Measurements from ENCODE around the gene P2RY2.

P2RY2 gene

DNA sequence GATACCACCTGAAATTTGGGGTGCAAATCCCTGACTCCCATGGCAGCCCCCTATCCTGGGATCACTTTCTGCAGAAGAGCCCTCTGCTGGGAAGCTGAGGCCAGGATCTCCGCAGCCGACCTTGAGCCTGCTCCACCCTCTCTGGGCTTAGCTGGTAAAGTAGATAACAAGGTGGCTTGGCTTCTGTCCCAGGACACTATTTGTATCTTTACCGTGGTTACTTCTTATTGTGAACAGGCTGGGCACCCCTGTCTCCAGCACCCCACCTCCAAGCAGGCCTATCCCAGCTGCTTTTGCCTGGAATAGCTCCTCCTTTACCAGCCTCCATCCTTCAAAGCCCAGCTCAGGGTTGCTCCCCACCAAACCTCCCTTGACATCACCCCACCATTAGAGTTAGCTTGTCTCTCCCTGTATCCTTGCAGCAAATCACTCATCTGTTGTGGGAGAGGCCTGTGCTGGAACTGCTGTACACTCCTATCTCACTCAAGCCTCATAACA, 35.2 kb upstream of the P2RY2 start (continued):
- TF ChIP-seq, protein P1, sequence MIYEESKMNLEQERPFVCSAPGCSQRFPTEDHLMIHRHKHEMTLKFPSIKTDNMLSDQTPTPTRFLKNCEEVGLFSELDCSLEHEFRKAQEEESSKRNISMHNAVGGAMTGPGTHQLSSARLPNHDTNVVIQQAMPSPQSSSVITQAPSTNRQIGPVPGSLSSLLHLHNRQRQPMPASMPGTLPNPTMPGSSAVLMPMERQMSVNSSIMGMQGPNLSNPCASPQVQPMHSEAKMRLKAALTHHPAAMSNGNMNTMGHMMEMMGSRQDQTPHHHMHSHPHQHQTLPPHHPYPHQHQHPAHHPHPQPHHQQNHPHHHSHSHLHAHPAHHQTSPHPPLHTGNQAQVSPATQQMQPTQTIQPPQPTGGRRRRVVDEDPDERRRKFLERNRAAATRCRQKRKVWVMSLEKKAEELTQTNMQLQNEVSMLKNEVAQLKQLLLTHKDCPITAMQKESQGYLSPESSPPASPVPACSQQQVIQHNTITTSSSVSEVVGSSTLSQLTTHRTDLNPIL (CRISPR knock-in tag; IDR thresholded peaks at IDR 0.05; ENCODE audit: low read depth) = no peak
- no peak for TF ChIP-seq CSDC2 (CRISPR knock-in tag; IDR thresholded peaks at IDR 0.05)
- no peak for TF ChIP-seq GLIS3 (CRISPR knock-in tag; IDR thresholded peaks at IDR 0.05)

GRCh38 chr11:73184953-73185671, 33.0 kb upstream of the P2RY2 start:
- ATAC-seq = peak; percentile 95
- TF ChIP-seq ZNF8 (CRISPR knock-in tag; IDR thresholded peaks at IDR 0.05) (no peak), ESRRG (CRISPR knock-in tag; IDR thresholded peaks at IDR 0.05) (no peak), ZFP30 (CRISPR knock-in tag; IDR thresholded peaks at IDR 0.05) (no peak), POU6F1 (CRISPR knock-in tag; IDR thresholded peaks at IDR 0.05; ENCODE audit: borderline replicate concordance, low read depth) (no peak), TCF4 (CRISPR knock-in tag; IDR thresholded peaks at IDR 0.05; ENCODE audit: borderline replicate concordance) (no peak), OSR1 (CRISPR knock-in tag; IDR thresholded peaks at IDR 0.05) (no peak), CSRNP3 (CRISPR knock-in tag; IDR thresholded peaks at IDR 0.05) (no peak)
- TF ChIP-seq, protein P1 (CRISPR knock-in tag; IDR thresholded peaks at IDR 0.05; ENCODE audit: low read depth) = no peak

GRCh38 chr11:73185680-73186293, 32.3 kb upstream of the P2RY2 start:
- peak; percentile 76 for ATAC-seq
- TF ChIP-seq ISL1 (CRISPR knock-in tag; IDR thresholded peaks at IDR 0.05) = no peak
- TF ChIP-seq POU6F1 (CRISPR knock-in tag; IDR thresholded peaks at IDR 0.05; ENCODE audit: borderline replicate concordance, low read depth) = no peak
- no peak for TF ChIP-seq ZFP30 (CRISPR knock-in tag; IDR thresholded peaks at IDR 0.05)
- TF ChIP-seq OSR1 (CRISPR knock-in tag; IDR thresholded peaks at IDR 0.05) = no peak

DNA sequence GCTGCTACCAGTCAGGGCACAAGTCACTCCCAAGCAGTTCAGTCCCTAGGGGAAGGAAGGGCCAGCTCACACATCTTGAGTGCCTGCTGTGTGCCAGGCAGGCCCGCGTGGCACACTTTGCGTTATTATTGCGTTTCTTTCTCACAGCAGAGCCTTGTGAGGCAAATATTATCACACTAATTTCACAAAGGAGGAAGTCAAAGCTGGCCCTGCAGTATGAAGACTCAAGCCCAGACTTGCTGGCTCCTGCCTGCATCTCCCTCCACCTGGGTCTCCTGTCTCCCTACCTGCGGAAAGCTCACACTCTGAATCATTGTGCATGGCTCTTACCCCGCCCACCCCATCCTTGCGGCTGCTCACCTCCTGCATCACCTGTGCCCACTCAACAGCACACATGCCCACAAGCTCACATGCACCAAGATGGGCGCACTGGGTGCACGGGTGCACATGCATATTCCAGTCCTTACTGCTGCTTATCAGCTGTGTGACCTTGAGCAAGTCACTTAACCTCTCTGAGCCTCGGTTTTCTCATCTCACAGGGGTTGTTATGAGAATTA, 31.7 kb upstream of the P2RY2 start:
- no peak for TF ChIP-seq ZNF565 (CRISPR knock-in tag; conservative IDR thresholded peaks at IDR 0.05; ENCODE audit: low read depth)
- no peak for TF ChIP-seq ZFP3 (CRISPR knock-in tag; IDR thresholded peaks at IDR 0.05)
- TF ChIP-seq ZNF8 (CRISPR knock-in tag; IDR thresholded peaks at IDR 0.05) = no peak
- TF ChIP-seq PATZ1 (CRISPR knock-in tag; IDR thresholded peaks at IDR 0.05; ENCODE audit: borderline replicate concordance) = no peak
- TF ChIP-seq PPARA (CRISPR knock-in tag; IDR thresholded peaks at IDR 0.05; ENCODE audit: borderline replicate concordance) = no peak
- ATAC-seq = peak; percentile 38
